ENCODE measurements around the gene THRSP.
"Not testable (repeated sequence)": the region's sequence is repeated elsewhere in the genome, so short reads cannot be mapped to it uniquely, and the experiment has no call there.

Gene THRSP, protein sequence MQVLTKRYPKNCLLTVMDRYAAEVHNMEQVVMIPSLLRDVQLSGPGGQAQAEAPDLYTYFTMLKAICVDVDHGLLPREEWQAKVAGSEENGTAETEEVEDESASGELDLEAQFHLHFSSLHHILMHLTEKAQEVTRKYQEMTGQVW

DNA sequence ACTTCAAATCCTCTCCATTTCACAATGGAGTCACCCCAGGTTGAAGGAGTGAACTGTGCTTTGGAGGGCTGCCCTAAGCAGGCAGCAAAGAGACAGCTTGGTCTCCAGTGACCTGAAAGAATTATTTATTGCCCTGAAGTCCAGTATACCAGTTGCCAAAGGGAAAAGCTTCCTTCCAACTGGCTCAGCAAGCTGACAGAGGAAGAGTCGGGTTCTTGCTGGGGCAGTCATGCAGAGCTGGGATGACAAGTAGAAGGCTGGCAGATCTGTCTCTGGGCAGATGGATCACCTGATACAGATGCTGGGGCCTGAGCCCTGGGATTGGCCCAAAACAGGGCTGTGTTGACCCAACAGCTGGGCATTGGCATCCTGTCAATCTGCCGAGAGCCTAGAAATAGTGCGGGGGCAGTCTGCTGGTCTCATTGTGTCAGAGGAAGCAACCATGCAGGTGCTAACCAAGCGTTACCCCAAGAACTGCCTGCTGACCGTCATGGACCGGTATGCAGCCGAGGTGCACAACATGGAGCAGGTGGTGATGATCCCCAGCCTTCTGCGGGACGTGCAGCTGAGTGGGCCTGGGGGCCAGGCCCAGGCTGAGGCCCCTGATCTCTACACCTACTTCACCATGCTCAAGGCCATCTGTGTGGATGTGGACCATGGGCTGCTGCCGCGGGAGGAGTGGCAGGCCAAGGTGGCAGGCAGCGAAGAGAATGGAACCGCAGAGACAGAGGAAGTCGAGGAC is at the start of gene THRSP:
THRSP (plus strand) TSS at position 422 of the 742 bp plus-strand sequence; CDS start at position 443, 21 bp downstream.
- Mint-ChIP-seq H3K36me3 (ENCODE audit: low read depth) (peaks cover 18% of the 10 kb centered on the region), H3K4me1 (ENCODE audit: low read depth) (no peaks in the 10 kb centered on the region), H3K27ac (no peak within 1 kb of the TSS), H3K9me3 (no peaks in the 10 kb centered on the region), H3K4me3 (no peak within 1 kb of the TSS), H3K27me3 (no peaks in the 10 kb centered on the region)

DNA sequence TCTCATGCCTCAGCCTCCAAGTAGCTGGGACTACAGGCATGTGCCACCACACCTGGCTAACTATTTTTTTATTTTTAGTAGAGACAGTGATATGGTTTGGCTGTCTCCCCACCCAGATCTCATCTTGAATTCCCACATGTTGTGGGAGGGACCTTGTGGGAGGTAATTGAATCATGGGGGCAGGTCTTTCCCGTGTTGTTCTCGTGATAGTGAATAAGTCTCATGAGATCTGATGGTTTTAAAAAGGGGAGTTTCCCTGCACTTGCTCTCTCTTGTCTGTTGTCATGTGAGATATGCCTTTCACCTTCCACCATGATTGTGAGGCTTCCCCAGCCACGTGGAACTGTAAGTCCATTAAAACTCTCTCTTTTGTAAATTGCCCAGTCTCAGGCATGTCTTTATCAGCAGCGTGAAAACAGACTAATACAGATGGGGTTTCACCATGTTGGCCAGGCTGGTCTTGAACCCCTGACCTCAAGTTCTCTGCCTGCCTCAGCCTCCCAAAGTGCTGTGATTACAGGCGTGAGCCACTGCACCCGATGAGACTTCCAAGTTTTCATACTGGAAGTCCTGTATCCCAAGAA is 48.6 kb upstream of the THRSP start:
- not testable (repeated sequence) for H3K27ac Mint-ChIP-seq; H3K27me3 Mint-ChIP-seq; H3K36me3 Mint-ChIP-seq (ENCODE audit: low read depth); H3K9me3 Mint-ChIP-seq; H3K4me1 Mint-ChIP-seq (ENCODE audit: low read depth); H3K4me3 Mint-ChIP-seq

DNA sequence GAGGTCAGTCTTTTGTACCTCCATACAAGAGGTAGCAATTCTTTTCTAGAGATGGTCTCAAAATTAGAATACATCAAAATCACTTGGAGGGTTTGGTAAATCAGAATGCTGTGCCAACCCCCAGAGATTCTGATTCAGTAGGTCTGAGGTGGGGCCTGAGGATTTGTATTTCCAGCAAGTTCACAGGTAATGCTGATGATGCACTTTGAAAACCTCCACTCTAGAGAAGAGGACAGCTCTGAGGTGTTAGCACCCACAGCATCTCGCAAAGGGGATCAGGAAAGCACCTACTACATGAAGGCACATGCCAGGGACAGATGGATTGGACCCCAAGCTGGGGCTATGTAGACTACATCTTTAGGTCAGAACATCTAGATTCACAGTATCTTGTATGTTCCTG is 47.8 kb upstream of the THRSP start:
- H3K9me3 Mint-ChIP-seq: no peaks in the 10 kb centered on the region
- H3K27ac Mint-ChIP-seq: no peak overlapping the region
- peaks cover 9% of the 10 kb centered on the region for H3K27me3 Mint-ChIP-seq
- H3K36me3 Mint-ChIP-seq (ENCODE audit: low read depth): no peaks in the 10 kb centered on the region
- H3K4me1 Mint-ChIP-seq (ENCODE audit: low read depth): no peaks in the 10 kb centered on the region
- H3K4me3 Mint-ChIP-seq: no peak overlapping the region

DNA sequence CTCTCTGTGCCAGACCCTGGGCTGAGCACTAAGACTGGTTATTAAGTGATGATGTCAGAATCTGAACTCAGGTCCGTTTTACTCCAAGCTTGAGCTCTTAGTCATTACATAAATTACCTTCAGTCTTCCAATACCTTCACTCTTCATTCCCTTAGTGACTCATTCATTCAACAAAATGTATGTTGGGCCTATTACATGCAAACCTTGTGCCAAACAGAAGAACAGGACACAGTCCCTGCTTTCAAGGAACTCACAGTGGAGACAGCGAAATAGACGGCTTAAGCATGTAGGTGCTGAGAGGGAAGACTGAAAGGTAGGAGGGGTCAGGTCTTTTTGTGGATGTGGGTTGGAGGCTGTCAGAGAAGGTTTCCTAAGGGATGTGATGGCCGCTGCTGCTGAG is 43.9 kb upstream of the THRSP start:
- H3K4me3 Mint-ChIP-seq: no peak overlapping the region
- H3K9me3 Mint-ChIP-seq: no peaks in the 10 kb centered on the region
- H3K27ac Mint-ChIP-seq: no peak overlapping the region

DNA sequence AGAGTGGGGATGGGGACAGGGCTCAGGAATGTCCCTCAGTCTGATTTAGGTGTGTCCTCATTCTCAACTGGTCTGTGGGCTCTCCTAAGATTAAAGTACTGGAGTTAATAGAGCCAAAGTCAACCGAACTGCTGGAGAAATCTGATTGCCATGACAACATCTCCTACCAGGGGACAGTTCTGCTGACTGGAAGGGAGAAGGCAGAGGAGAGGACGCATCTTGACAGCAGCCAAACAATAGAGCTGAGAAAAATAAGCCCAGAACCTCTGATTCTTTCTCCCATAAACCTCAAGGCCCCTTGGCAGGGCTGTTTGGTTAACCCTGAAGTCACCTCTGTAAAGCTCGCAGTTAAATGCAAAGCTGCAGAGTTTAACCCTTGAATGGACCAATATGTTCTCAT is 43.4 kb upstream of the THRSP start:
- Mint-ChIP-seq H3K36me3 (ENCODE audit: low read depth) (no peaks in the 10 kb centered on the region), H3K4me1 (ENCODE audit: low read depth) (peaks cover 3% of the 10 kb centered on the region), H3K27me3 (peaks cover 30% of the 10 kb centered on the region), H3K9me3 (no peaks in the 10 kb centered on the region), H3K4me3 (no peak overlapping the region), H3K27ac (no peak overlapping the region)

More for the DNA sequence above, 43.9 kb upstream of the THRSP start:
- H3K36me3 Mint-ChIP-seq (ENCODE audit: low read depth): no peaks in the 10 kb centered on the region
- H3K4me1 Mint-ChIP-seq (ENCODE audit: low read depth): peaks cover 3% of the 10 kb centered on the region
- H3K27me3 Mint-ChIP-seq: peaks cover 33% of the 10 kb centered on the region

DNA sequence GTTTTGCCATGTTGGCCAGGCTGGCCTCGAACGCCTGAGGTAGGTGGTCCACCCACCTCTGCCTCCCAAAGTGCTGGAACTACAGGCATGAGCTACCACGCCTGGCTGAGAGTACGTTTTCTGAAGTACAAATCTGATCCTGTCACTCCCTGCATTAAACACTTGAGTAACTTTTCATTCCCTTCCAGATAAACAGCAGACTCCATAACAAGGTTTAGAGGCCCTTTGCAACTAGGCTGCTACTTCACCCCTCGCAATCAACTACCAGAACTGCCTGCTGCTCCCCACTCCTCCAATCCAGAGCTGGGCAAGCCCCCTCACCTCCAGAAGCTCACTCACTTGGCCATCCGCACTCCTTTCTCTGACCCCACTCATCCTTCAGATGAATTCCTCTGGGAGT is 42.0 kb upstream of the THRSP start:
- Mint-ChIP-seq H3K4me1 (ENCODE audit: low read depth) (peaks cover 3% of the 10 kb centered on the region), H3K9me3 (no peaks in the 10 kb centered on the region), H3K36me3 (ENCODE audit: low read depth) (no peaks in the 10 kb centered on the region), H3K4me3 (no peak overlapping the region), H3K27ac (no peak overlapping the region), H3K27me3 (peaks cover 24% of the 10 kb centered on the region)

DNA sequence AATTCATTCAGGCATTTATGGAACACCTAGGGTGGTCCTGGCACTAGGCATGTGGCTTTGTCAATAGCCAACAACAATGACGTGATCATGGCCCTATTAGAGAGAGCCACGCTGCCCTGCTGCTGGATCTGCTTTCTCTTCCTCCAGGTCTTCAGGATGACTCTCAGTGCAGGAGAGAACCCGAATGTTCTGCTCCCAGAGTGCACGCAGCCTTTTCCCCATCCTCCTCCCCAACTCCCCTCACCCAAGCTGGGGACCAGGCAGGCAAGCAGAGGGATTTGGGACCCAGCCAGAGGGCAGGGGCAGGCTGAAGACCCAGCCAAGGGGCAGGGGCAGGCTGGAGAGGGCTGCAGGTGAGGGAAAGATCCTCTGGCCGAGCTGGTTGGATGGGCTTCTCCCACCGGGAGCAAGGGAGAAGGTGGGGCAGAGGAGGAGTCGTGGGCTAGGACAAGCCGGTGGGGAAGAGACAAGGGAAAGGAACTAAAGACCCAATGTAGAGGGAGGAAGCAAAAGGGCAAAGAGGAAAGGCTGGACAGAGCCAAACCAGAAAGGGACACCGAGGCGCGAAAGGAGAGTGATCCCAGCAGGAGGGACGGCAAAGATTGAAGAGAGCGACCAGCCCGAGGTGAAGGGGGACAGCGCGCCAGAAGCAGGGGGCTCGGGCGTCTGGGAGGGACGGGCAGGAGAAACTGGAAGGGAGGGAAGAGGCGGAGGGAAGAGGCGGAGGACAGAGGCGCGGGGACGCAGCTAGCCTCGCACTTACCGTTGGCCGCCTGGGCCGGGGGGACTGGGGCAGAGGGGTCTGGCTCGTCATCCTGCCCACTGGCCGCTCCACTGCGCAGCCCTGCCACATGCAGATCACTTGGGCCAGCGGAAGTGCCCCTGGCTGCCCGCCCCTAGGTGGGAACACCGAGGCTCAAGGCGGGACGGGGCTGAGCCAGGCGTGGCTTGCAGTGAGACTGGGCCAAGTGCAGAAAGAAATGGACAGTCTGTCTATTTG is 41.0 kb upstream of the THRSP start, which contains the start of gene KCTD14:
KCTD14 (minus strand) TSS at position 880 of the 1,000 bp plus-strand sequence; CDS start at position 853, 27 bp downstream.
- Mint-ChIP-seq H3K4me3 (no peak within 1 kb of the TSS), H3K4me1 (ENCODE audit: low read depth) (peaks cover 3% of the 10 kb centered on the region), H3K36me3 (ENCODE audit: low read depth) (no peaks in the 10 kb centered on the region), H3K27me3 (peaks cover 24% of the 10 kb centered on the region), H3K9me3 (peaks cover 2% of the 10 kb centered on the region), H3K27ac (no peak within 1 kb of the TSS)

DNA sequence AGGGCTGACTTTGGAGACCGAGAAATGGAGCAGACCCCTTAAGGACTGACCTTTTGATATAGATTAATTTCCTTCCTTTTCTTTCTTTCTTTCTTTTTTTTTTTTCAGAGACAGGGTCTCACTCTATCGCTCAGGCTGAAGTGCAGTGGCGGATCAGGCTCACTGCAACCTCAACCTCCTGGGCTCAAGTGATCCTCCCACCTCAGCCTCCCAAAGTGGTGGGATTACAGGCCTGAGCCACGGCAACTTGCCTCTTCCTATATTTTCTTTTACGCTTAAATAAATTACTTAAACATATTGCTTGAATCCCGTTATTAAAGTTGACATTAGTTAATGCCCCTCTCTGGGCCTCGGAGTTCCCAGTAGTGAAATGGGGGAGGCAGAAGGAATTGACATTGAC is 40.2 kb upstream of the THRSP start:
- Mint-ChIP-seq H3K4me3 (no peak overlapping the region), H3K36me3 (ENCODE audit: low read depth) (no peaks in the 10 kb centered on the region), H3K9me3 (peaks cover 4% of the 10 kb centered on the region), H3K4me1 (ENCODE audit: low read depth) (peaks cover 3% of the 10 kb centered on the region), H3K27me3 (peaks cover 24% of the 10 kb centered on the region), H3K27ac (no peak overlapping the region)

DNA sequence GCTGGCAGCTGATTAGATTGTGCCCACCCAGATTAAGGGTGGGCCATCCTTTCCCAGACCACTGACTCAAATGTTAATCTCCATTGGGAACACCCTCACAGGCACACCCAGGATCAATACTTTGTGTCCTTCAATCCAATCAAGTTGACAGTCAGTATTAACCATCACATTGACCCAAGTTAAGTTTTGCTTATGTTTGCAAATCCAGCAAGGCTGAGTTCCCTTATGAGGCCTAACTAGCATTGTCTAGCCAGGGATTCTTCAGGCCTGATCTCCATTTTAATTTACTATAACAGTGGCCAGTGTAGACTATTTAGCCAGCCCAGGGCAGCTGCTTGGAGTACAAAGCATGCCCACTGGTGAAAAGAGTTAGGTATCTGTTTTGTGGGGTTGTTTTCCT is 38.3 kb upstream of the THRSP start:
- no peak overlapping the region for H3K27ac Mint-ChIP-seq
- peaks cover 24% of the 10 kb centered on the region for H3K27me3 Mint-ChIP-seq
- H3K36me3 Mint-ChIP-seq (ENCODE audit: low read depth): no peaks in the 10 kb centered on the region
- H3K4me1 Mint-ChIP-seq (ENCODE audit: low read depth): peaks cover 3% of the 10 kb centered on the region
- H3K9me3 Mint-ChIP-seq: peaks cover 4% of the 10 kb centered on the region
- H3K4me3 Mint-ChIP-seq: no peak overlapping the region

DNA sequence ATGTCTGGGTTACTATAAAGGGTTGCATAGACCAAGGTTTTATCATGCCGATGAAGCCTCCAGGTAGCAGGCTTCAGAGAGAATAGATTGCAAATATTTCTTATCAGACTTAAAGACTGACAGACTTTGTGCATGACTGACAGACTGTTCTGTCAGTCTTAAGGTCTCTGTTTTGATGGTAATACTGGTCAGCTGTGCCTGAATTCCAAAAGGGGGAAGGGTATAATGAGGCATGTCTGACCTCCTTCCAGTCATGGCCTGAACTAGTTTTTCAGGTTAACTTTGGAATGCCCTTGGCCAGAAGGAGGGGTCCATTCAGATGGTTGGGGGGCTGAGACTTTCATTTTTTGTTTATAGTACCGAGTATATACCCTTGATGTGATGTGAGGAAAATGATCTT is 35.9 kb upstream of the THRSP start:
- H3K36me3 Mint-ChIP-seq (ENCODE audit: low read depth): no peaks in the 10 kb centered on the region
- H3K9me3 Mint-ChIP-seq: peaks cover 4% of the 10 kb centered on the region
- H3K27me3 Mint-ChIP-seq: peaks cover 11% of the 10 kb centered on the region
- peaks cover 1% of the 10 kb centered on the region for H3K4me1 Mint-ChIP-seq (ENCODE audit: low read depth)
- H3K4me3 Mint-ChIP-seq: no peak overlapping the region
- no peak overlapping the region for H3K27ac Mint-ChIP-seq

DNA sequence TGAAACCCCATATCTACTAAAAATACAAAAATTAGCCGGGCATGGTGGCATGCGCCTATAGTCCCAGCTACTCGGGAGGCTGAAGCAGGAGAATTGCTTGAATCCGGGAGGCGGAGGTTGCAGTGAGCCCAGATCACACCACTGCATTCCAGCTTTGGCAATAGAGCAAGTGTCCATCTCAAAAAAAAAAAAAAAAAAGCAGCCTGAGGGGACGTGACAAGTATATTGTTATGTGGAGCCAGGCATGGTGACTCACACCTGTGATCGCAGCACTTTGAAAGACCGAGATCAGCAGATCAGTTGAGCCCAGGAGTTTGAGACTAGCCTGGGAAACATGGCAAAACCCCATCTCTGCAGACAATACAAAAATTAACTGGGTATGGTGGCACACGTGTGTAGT is 35.2 kb upstream of the THRSP start:
- H3K27me3 Mint-ChIP-seq; H3K9me3 Mint-ChIP-seq; H3K4me3 Mint-ChIP-seq; H3K4me1 Mint-ChIP-seq (ENCODE audit: low read depth); H3K27ac Mint-ChIP-seq; H3K36me3 Mint-ChIP-seq (ENCODE audit: low read depth): not testable (repeated sequence)

DNA sequence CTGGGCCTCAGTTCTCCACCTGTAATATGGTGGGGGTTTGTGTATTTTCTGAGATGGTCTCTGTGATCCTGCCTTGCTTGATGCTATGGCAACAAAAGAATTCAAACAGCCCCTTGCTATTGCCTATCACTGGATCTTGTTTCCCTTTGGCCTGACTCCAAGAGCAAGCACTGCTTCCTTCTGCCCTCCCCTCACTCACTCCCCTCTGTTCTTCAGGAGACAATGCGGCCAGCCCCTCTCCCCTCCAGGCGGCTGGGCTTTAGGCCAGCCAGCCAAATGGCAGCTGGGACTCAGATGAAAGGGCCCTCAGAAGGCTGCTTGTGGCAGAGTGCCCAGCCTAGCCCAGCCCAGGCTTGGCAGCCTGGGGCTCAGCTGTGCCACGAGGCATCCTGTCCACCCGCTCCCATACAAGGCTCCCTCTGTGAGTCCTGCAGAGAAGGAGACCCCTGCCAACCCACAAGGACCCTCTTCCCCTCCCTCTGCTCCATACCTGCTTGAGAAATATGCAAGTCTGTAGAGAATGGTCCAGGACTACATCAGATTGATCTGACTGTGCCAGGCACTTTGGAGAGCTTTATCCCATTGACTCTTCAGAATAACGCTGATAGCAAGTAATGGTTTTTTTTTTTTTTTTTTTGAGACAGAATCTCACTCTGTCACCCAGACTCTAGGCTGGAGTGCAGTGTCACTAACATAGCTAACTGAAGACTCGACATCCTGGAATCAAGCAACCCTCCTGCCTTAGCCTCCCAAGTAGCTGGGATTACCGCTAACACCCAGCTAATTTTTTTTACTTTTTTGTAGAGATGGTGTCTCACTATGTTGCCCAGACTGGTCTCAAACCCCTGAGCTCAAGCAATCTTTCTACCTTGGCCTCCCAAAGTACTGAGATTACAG is 33.0 kb upstream of the THRSP start:
- Mint-ChIP-seq H3K27me3 (no peaks in the 10 kb centered on the region), H3K27ac (no peak overlapping the region), H3K9me3 (peaks cover 4% of the 10 kb centered on the region), H3K36me3 (ENCODE audit: low read depth) (no peaks in the 10 kb centered on the region), H3K4me3 (no peak overlapping the region), H3K4me1 (ENCODE audit: low read depth) (no peaks in the 10 kb centered on the region)

DNA sequence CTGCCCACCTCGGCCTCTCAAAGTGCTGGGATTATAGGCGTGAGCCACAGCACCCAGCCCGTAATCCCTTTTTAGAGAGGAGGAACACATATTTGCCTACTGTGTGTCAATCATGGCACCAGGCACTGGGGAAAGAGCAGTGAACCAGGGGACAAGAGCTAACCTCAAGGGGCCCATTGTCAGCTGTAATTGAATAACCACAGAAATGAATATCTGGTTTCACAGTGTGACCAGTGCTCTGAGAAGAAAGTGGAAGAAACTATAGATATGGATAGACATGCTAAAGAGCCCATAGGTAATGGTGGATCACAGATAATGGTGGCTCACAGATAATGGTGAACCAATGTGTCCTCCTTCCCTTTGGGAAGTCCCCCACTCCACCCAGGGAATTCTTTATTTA is 32.0 kb upstream of the THRSP start:
- H3K4me3 Mint-ChIP-seq: no peak overlapping the region
- H3K9me3 Mint-ChIP-seq: peaks cover 4% of the 10 kb centered on the region
- no peaks in the 10 kb centered on the region for H3K36me3 Mint-ChIP-seq (ENCODE audit: low read depth)
- no peak overlapping the region for H3K27ac Mint-ChIP-seq
- H3K4me1 Mint-ChIP-seq (ENCODE audit: low read depth): no peaks in the 10 kb centered on the region
- no peaks in the 10 kb centered on the region for H3K27me3 Mint-ChIP-seq

DNA sequence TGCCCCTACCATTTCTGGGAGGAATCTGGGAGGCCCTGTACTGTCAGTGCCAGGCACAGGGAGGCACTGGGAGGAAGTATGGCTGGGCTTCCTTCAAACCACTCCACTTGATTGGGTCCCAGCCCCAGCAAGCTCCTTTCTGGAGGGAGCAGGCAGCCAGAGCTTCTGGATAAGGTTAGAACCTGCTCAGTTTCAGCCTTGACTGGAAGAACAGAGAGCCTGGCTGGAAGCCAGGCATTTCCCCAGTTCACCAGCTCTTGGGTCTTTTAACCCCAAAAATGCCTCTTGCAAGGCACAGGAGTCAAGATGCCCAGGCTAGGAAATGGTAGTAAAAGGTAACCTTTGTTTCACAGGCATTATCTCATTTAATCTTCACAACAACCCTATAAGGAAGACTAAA is 31.6 kb upstream of the THRSP start:
- Mint-ChIP-seq H3K4me1 (ENCODE audit: low read depth) (no peaks in the 10 kb centered on the region), H3K9me3 (peaks cover 4% of the 10 kb centered on the region), H3K4me3 (no peak overlapping the region), H3K27ac (no peak overlapping the region), H3K36me3 (ENCODE audit: low read depth) (no peaks in the 10 kb centered on the region), H3K27me3 (no peaks in the 10 kb centered on the region)
